Common myeloid progenitor, CD34-positive (primary cell): ENCODE measurements around the gene ZMAT2.
A peak's percentile ranks its signal among the peaks of the same experiment; 100 is the strongest.

Experiments
- CTCF ChIA-PET: fragments of 350-600 bp; sonication (Branson Sonifier 250); formaldehyde crosslinking; loops from one replicate; lab custom pipeline; 2021; ENCODE audit warnings: antibody characterized with exemption; lab: Charles Lee
- POLR2A ChIA-PET: fragments of 350-600 bp; sonication (Branson Sonifier 250); formaldehyde crosslinking; loops from one replicate; lab custom pipeline; 2021; ENCODE audit warnings: antibody characterized with exemption; lab: Charles Lee
- DNase-seq, 3 donors: peaks; one replicate each; pipeline versions ENCODE4 v3.0.0 to v3.0.0-alpha.2; 2013
- H3K27ac ChIP-seq, 2 experiments: 1 replicate in 1 of 2; 2 replicates in 1 of 2; pipeline ENCODE4 v1.7.0; 2013; ENCODE audit warnings: inconsistent platforms in 2 of 2, low read length in 2 of 2, mild to moderate bottlenecking in 2 of 2, low read depth in 1 of 2, moderate library complexity in 1 of 2; ENCODE audit not compliant: severe bottlenecking in 2 of 2, insufficient read depth in 1 of 2, poor library complexity in 1 of 2
- H3K27me3 ChIP-seq, 5 experiments: replicated peaks in 2 of 5; 1 replicate in 3 of 5; 2 replicates in 2 of 5; pipeline versions ENCODE4 v1.6.1 to v1.7.0; 2013; ENCODE audit warnings: low read length in 4 of 5, mild to moderate bottlenecking in 2 of 5, moderate library complexity in 2 of 5, inconsistent platforms in 1 of 5; ENCODE audit not compliant: insufficient read depth in 5 of 5, control insufficient read depth in 4 of 5
- H3K36me3 ChIP-seq, 4 experiments: 1 replicate in 2 of 4; 2 replicates in 2 of 4; pipeline versions ENCODE4 v1.6.1 to v1.7.0; 2013; ENCODE audit warnings: low read length in 3 of 4, control low read depth in 1 of 4, mild to moderate bottlenecking in 1 of 4; ENCODE audit not compliant: control insufficient read depth in 4 of 4, insufficient read depth in 4 of 4
- H3K4me1 ChIP-seq, 4 experiments: 1 replicate in 3 of 4; 2 replicates in 1 of 4; pipeline versions ENCODE4 v1.6.1 to v1.7.1; 2013; ENCODE audit warnings: low read length in 3 of 4, mild to moderate bottlenecking in 3 of 4, control low read depth in 1 of 4, inconsistent platforms in 1 of 4, moderate library complexity in 1 of 4; ENCODE audit not compliant: control insufficient read depth in 4 of 4, insufficient read depth in 4 of 4; ENCODE audit errors: control extremely low read depth in 1 of 4
- H3K4me3 ChIP-seq, 7 experiments: 1 replicate in 4 of 7; 2 replicates in 3 of 7; pipeline versions ENCODE4 v1.5.1 to v1.7.0; 2013; ENCODE audit warnings: mild to moderate bottlenecking in 7 of 7, low read length in 6 of 7, moderate library complexity in 6 of 7, inconsistent platforms in 2 of 7, low read depth in 2 of 7, control low read depth in 1 of 7; ENCODE audit not compliant: insufficient read depth in 4 of 7, control insufficient read depth in 1 of 7; ENCODE audit errors: extremely low read depth in 1 of 7
- H3K9me3 ChIP-seq, 5 experiments: 1 replicate in 4 of 5; 2 replicates in 1 of 5; pipeline versions ENCODE4 v1.6.1 to v1.7.1; 2013; ENCODE audit warnings: low read length in 4 of 5, mild to moderate bottlenecking in 2 of 5, inconsistent platforms in 1 of 5, low read depth in 1 of 5, moderate library complexity in 1 of 5; ENCODE audit not compliant: control insufficient read depth in 4 of 5, insufficient read depth in 2 of 5; ENCODE audit errors: control extremely low read depth in 1 of 5
- WGBS: methylation state at CpG from one replicate; pipeline ENCODE4 v1.1.5; 2013; ENCODE audit not compliant: insufficient coverage; 5-methylcytosine and 5-hydroxymethylcytosine counted together

Gene ZMAT2

DNA sequence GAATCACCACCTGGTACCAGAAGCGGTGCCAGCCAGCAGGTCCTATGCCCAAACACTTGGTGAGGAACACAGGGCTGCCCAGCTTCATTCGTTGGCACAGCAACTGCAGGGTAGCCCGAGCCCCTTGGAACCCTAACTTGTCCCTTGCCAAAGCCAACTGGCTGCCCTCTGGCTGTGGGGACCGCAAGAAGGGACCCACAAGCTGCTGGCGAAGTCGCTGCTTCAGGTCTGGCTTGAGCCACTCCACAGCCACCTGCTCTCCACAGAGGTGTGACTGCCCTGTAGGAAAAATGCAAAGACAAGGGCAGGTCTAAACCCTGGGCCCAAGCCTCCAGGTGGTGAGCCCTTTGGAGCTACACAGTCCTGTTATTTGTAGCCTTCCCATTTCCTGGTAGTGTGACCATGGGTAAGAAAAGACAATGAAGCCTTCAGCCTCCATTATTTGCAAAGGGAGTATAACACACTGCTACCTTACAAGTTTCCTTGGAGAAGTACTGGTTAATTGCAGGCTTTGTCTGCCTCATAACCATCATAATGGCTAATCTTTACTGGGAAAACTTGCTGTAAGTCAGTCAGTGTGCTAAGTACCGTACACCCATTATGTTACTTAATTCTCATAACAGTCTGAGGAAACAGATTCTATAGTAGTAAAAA, 28.6 kb upstream of the ZMAT2 start:
- no peak overlapping the region for H3K27ac ChIP-seq
- ChIA-PET POLR2A (no interaction called here), CTCF (no interaction called here)
- H3K9me3 ChIP-seq: no peaks in the 10 kb centered on the region
- peaks cover 16 to 78% (median 56%) of the 10 kb centered on the region in 4 experiments for H3K36me3 ChIP-seq
- WGBS: no CpG with 5 or more reads among the region's 7 CpGs
- no peaks in the 10 kb centered on the region for H3K4me1 ChIP-seq
- H3K27me3 ChIP-seq: no peaks in the 10 kb centered on the region
- no peak overlapping the region for H3K4me3 ChIP-seq
- no peak for DNase-seq

DNA sequence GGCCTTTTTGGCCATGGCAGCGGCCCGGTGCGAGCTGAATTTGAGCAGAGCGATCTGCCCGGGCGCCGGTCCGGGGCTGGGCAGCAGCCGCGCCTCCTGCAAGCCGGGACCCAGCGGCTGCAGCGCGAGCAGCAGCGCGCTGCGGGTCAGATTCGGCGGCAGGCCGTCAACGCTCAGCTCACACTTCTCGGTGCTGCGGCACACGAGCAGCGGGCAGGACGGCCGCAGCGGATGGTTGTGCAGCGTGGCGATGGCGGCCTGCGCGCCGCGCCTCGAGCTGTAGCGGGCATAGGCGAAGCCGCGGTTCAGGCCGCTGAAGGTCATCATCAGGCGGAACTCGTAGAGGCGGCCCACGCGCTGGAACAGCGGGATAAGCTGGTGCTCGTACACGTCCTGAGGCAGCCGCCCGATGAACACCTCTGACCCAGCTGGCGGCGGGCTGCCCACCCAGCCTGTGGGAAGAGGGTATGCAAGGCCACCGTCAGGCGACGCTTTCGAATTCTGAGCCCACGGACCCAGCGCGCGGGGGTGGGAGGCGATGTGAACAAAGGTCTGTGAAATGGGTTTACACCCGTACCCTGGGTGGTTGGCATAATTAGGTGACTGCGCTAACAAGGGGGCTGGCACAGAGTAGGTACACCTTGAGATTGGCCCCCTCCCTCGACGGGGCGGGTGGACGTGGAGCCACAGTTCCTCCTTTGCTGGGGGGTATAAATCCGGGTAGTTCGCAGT, 27.6 kb upstream of the ZMAT2 start:
- no peaks in the 10 kb centered on the region for H3K27me3 ChIP-seq
- peak in 1 of 3 donors; percentile 44 for DNase-seq
- 96% methylated on average over 60 of the region's 70 CpGs for WGBS
- H3K36me3 ChIP-seq: peaks cover 16 to 85% (median 62%) of the 10 kb centered on the region in 4 experiments
- ChIA-PET POLR2A (interaction anchor here (0.5 kb wide), 1 partner anchor 279 kb away, joined by 3 read pairs; no protein-coding TSS in a partner anchor), CTCF (no interaction called here)
- H3K4me1 ChIP-seq: no peaks in the 10 kb centered on the region
- no peak overlapping the region for H3K27ac ChIP-seq
- H3K4me3 ChIP-seq: no peak overlapping the region
- no peaks in the 10 kb centered on the region for H3K9me3 ChIP-seq

DNA sequence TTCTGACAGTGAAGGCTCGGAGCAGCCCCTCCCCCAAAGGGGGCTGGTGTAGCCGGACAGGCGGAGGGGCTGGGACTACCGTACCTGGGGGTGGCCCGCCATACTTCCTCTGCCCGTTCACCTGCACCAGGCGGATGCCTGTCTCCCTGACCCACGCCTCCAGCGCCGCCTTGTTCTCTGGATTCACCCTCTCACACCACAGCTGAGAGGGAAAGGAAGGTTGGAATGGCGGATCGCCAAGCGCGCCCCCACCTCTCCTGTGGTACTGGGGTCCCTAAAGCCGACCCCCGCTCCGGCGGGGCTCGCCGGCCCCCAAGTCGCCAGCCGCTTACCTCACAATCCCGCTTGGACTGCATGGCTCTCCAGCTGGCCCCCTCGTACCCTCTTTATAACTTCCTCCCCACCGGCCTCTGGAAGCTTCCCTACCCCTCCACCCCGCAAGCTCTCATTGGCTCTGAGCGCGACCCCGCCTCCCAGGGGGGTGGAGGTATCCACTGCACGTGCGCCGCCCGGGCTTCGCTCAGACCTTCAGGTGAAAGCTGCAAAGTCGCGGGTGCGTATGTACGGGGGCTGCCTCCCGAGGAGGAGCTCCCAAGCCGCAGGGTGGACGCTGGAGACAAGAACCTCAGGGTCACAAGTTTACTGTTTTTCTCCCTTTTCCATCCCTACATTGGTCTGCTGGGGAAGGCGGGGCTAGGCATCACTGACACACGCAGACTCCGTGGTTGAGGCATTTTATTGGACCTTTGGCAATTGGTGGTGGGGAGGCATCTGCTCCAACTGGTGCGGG, 26.9 kb upstream of the ZMAT2 start, which contains the start of gene DND1:
Gene DND1, minus strand, starts transcription at position 390 of the 790 bp plus-strand sequence. Its CDS starts 34 bp downstream, at position 356.
- Histone ChIP-seq H3K4me3 (no peak within 1 kb of the TSS), H3K36me3 (peaks cover 22 to 87% (median 60%) of the 10 kb centered on the region in 4 experiments), H3K9me3 (no peaks in the 10 kb centered on the region), H3K27me3 (no peaks in the 10 kb centered on the region), H3K4me1 (no peaks in the 10 kb centered on the region), H3K27ac (no peak within 1 kb of the TSS)
- WGBS: 97% methylated on average over 41 of the region's 45 CpGs
- no peak for DNase-seq
- CTCF ChIA-PET: interaction anchor here (1.0 kb wide), 1 partner anchor 104 kb away, joined by 3 read pairs; no protein-coding TSS in a partner anchor
- POLR2A ChIA-PET: interaction anchor here (0.5 kb wide), 1 partner anchor 280 kb away, joined by 3 read pairs; no protein-coding TSS in a partner anchor

DNA sequence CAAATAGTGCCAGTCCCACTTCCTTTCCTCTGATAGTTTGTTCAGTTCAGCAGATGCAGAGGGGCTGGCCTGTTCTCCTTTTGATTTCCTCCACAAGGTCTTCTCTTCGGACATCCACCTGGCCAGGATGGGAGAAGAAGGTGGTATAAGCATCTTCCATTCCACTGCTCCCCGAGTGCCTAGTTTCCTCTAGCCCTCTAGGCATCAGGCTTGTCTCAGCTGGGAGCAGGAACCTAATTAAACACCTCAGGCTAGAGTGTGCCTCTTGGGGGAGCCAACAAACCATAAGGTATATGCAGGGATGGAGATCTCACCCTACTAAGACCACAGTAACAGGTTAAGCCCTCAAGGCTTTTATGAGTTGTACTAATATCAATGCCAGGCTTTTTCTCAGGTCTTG, 26.0 kb upstream of the ZMAT2 start:
- peaks cover 23 to 84% (median 55%) of the 10 kb centered on the region in 4 experiments for H3K36me3 ChIP-seq
- ChIA-PET CTCF (interaction anchor here (0.8 to 1.0 kb wide), 2 partner anchors 10 to 105 kb away, joined by 3 read pairs; no protein-coding TSS in a partner anchor), POLR2A (no interaction called here)

DNA sequence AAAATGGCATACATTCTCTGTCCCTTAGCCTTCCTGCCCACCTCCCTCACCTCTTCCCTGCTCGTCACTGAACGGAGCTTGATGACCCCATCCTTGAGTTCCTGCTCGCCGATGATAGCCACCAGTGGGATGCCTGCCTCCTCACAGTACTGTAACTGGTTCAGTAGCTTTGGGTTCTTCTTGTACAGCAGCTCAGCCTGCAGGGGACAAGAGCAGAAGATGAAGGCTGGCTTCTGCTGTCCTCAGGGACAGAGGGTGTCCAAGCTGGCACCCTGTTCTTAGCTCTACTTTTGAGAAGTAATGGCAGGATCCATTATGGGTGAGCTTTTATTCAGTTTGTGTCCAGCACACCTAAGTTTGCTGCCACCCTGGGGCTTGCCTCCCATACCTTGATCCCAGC, 25.6 kb upstream of the ZMAT2 start:
- ChIA-PET POLR2A (interaction anchor here (0.6 kb wide), 1 partner anchor 19 kb away, joined by 6 read pairs; no protein-coding TSS in a partner anchor), CTCF (interaction anchor here (0.7 to 1.0 kb wide), 4 partner anchors 9 to 105 kb away, joined by 3 read pairs; partner anchors contain the start of genes HARS1 and HARS2)
- peaks cover 24 to 84% (median 54%) of the 10 kb centered on the region in 4 experiments for H3K36me3 ChIP-seq
- no peak overlapping the region for H3K27ac ChIP-seq
- H3K4me3 ChIP-seq: no peak overlapping the region
- H3K27me3 ChIP-seq: no peaks in the 10 kb centered on the region
- no peaks in the 10 kb centered on the region for H3K4me1 ChIP-seq
- 100% methylated on average over 4 of the region's 4 CpGs for WGBS
- DNase-seq: no peak
- H3K9me3 ChIP-seq: no peaks in the 10 kb centered on the region

More for the DNA sequence above, 26.0 kb upstream of the ZMAT2 start:
- Histone ChIP-seq H3K4me1 (no peaks in the 10 kb centered on the region), H3K4me3 (no peak overlapping the region), H3K27ac (no peak overlapping the region), H3K27me3 (no peaks in the 10 kb centered on the region), H3K9me3 (no peaks in the 10 kb centered on the region)
- no peak for DNase-seq
- no CpG with 5 or more reads among the region's 2 CpGs for WGBS

DNA sequence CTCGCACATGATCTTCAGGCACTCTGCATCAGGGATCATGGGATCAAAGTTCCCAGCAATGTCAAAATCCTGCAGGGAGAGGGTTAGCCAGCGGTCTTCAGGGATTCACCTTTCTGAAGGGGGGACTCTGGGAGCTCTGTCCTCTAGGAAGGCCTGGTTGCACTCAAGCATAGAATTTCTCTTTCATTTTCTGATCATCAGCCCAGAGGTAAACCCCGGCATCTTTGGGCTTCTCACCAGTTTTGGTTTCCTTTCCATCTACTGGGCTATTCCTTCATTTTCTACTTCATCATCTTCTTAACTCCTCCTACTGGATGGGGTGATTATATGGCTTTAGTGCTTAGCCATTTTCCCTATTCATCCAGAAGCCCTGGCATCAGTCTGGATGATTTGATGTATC, 22.3 kb upstream of the ZMAT2 start:
- H3K27me3 ChIP-seq: no peaks in the 10 kb centered on the region
- POLR2A ChIA-PET: interaction anchor here (0.7 kb wide), 1 partner anchor 438 kb away, joined by 3 read pairs; no protein-coding TSS in a partner anchor
- H3K4me3 ChIP-seq: no peak overlapping the region
- H3K9me3 ChIP-seq: no peaks in the 10 kb centered on the region
- no peak for DNase-seq
- peaks cover 29 to 81% (median 57%) of the 10 kb centered on the region in 4 experiments for H3K36me3 ChIP-seq
- H3K27ac ChIP-seq: no peak overlapping the region
- CTCF ChIA-PET: interaction anchor here (1.6 kb wide), 1 partner anchor 9 kb away, joined by 5 read pairs; no protein-coding TSS in a partner anchor
- 93% methylated on average over 3 of the region's 3 CpGs for WGBS
- H3K4me1 ChIP-seq: no peaks in the 10 kb centered on the region
